Muscle layer of duodenum (tissue), 2 donors: ENCODE results near the gene ANKRD39.

Experiments
- H3K27ac ChIP-seq: one replicate; pipeline ENCODE4 v1.7.0; 2013; ENCODE audit warnings: mild to moderate bottlenecking, low read length
- H3K27me3 ChIP-seq: one replicate; pipeline ENCODE4 v1.7.0; 2013; ENCODE audit warnings: low read depth, mild to moderate bottlenecking, control low read depth, low read length
- H3K36me3 ChIP-seq, 2 donors: one replicate each; pipeline ENCODE4 v1.7.0; 2013; ENCODE audit warnings: low read length in 2 of 2, control low read depth in 1 of 2, mild to moderate bottlenecking in 1 of 2; ENCODE audit not compliant: insufficient read depth in 2 of 2, control insufficient read depth in 1 of 2
- H3K4me1 ChIP-seq, 2 donors: one replicate each; pipeline ENCODE4 v1.7.0; 2013; ENCODE audit warnings: low read length in 2 of 2, mild to moderate bottlenecking in 2 of 2, control low read depth in 1 of 2, moderate library complexity in 1 of 2; ENCODE audit not compliant: insufficient read depth in 2 of 2, control insufficient read depth in 1 of 2
- H3K4me3 ChIP-seq, 2 donors: one replicate each; pipeline ENCODE4 v1.7.0; 2013; ENCODE audit warnings: low read length in 2 of 2, low read depth in 1 of 2, mild to moderate bottlenecking in 1 of 2
- H3K9me3 ChIP-seq, 2 donors: one replicate each; pipeline ENCODE4 v1.7.0; 2013; ENCODE audit warnings: low read length in 2 of 2, control low read depth in 1 of 2, mild to moderate bottlenecking in 1 of 2; ENCODE audit not compliant: control insufficient read depth in 1 of 2
- donor health status: healthy.

ANKRD39 gene

DNA sequence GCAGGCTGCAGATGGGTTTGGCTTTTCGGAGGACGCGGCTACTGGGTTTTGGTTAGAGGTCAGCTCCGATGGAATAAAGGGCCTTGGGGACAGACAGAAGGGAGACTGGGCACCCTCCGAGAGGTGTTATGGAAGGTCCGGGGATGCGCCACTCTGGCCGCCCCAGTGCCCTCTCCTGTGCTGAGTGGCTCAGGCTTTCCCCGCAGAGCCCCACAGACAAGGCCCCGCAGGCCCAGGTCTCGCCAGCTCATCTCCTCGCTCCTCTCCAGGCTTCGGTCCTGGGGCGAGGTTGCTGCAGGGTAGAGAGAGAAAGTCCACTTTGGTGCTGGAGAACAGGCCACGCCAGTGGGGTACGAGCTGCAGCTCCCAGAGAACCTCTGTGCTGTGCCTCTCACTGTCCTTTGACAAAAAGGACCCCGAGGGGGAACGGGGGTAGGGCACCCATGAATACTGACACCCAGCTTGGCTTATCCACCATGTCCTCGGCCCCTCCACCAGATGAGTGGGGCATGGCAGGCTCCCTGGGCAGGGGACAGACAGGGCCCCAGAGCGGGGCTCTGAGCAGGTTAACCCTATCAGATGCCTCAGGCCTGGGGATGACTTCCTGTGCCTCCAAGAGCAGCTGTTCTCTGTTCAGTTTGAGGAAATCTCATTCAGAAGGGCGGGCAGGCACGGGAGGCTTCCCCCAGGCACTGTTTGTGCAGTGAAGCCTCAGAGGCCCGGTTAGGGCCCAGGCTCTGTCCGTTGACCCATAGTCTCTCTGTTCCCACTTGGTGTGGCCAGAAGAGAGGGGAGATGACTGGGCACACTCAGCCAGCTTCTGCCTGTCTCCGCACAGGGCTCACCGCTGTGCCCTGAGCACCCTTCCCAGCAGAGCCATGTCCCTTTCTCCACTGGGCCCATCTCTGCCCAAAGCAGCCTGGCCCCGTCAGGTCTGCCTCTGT, 57.5 kb downstream of the ANKRD39 start:
- Histone ChIP-seq H3K9me3 (no peaks in the 10 kb centered on the region), H3K27ac (no peak overlapping the region), H3K36me3 (peaks cover 4 to 36% of the 10 kb centered on the region in 2 donors), H3K4me1 (peaks cover 0 to 5% of the 10 kb centered on the region in 2 donors), H3K27me3 (no peaks in the 10 kb centered on the region), H3K4me3 (no peak overlapping the region)

DNA sequence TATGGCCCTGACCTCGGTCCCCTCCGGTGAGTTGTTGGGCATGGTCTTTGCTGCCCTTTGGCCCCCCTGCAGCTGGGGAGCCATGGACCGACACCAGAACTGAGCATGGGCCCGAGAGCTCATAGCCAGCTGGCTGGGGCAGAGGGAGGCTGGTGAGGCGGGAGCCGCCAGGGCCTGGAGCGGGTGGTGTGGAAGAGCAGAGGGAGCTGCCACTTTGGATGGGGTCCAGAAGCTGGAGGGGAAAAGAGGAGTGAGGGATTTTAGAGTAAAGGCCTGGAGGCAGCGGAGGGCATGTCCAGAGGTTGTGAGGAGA, 58.2 kb downstream of the ANKRD39 start:
- Histone ChIP-seq H3K36me3 (peaks cover 4 to 36% of the 10 kb centered on the region in 2 donors), H3K4me3 (no peak overlapping the region)

DNA sequence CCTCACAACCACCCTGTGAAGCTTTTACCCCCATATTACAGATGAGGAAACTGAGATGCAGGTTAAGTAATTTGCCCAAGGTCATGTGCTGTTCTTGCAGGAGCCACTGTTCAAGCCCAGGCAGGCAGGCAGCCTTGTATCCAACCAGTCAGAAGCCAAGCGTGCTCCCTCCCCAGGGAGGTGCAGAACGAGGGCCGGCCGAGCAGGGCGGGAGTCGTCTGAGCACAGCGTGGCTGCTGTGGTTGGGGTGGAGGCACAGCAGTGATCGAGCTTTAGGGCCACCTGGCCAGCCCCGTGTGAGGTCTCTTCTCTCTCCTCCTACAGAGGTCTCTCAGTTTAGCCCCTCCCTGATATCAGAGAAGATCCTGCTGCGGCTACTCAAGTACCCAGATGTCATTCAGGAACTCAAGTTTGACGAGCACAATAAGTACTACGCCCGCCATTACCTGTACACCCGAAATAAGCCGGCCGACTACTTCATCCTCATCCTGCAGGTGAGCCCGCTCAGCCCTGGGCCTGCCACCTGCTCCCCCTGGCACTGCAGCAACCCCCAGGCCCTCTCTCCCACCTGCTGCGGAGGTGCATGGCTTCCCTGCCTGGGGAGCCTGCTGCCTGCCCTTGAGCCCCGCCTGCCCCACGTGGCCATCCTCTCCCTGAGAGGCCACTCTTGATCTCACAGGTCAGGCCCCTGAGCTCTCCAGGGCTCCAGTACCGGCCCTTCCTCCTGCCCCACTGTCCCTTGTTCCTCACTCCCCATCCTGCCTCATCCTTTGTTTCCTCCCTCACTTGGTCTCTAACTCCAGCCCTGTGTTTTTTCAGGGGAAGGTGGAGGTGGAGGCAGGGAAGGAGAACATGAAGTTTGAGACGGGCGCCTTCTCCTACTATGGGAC, 58.8 kb downstream of the ANKRD39 start:
- no peak overlapping the region for H3K4me3 ChIP-seq
- no peaks in the 10 kb centered on the region for H3K27me3 ChIP-seq
- H3K9me3 ChIP-seq, result no peaks in the 10 kb centered on the region
- H3K27ac ChIP-seq, result no peak overlapping the region
- H3K36me3 ChIP-seq, result peaks cover 4 to 36% of the 10 kb centered on the region in 2 donors
- H3K4me1 ChIP-seq, result peaks cover 0 to 5% of the 10 kb centered on the region in 2 donors

More for the DNA sequence above, 58.2 kb downstream of the ANKRD39 start:
- Histone ChIP-seq H3K9me3 (no peaks in the 10 kb centered on the region), H3K4me1 (peaks cover 0 to 5% of the 10 kb centered on the region in 2 donors), H3K27ac (no peak overlapping the region), H3K27me3 (no peaks in the 10 kb centered on the region)
